Caco-2 (cell line): ENCODE data around the gene CHRNA3. TPM values are rescaled to one million over a fixed set of nuclear protein-coding genes. Genes with fewer than 3 reads are reported as not detected.

ENCODE experiments used
- BruUV-seq: library from RNA; stranded (reverse); fragments of 400-500 nt; replicated peaks from 2 replicates; lab custom pipeline; 2021; lab: Mats Ljungman, UMichigan
- CTCF ChIA-PET: fragments of 300-600 bp; sonication (Branson Sonifier 250); formaldehyde crosslinking; loops from one replicate; lab custom pipeline; 2022; ENCODE audit warnings: antibody characterized with exemption; lab: Charles Lee
- POLR2A ChIA-PET: fragments of 300-600 bp; sonication (Branson Sonifier 250); formaldehyde crosslinking; loops from one replicate; lab custom pipeline; 2022; ENCODE audit warnings: antibody characterized with exemption; lab: Charles Lee
- DNase-seq, 2 experiments: peaks; one replicate each; pipeline versions ENCODE4 v3.0.0 to v3.0.0-alpha.2; 2020 to 2022
- H3K27me3 ChIP-seq: replicated peaks from 2 replicates; pipeline ENCODE4 v1.6.0; 2011; ENCODE audit warnings: low read length; ENCODE audit not compliant: control insufficient read depth, insufficient read depth
- H3K36me3 ChIP-seq: 2 replicates; pipeline ENCODE4 v1.5.1; 2011; ENCODE audit warnings: low read length; ENCODE audit not compliant: control insufficient read depth, insufficient read depth
- H3K4me1 ChIP-seq: fragments of 250-450 bp; sonication (Bioruptor Pico); 2 replicates; pipeline ENCODE4 v1.5.1; 2020; ENCODE audit warnings: mild to moderate bottlenecking
- H3K4me3 ChIP-seq: 2 replicates; pipeline ENCODE4 v1.5.1; 2011; ENCODE audit warnings: low read depth, mild to moderate bottlenecking, control low read depth, low read length
- H3K9me3 ChIP-seq: fragments of 250-450 bp; sonication (Bioruptor Pico); 2 replicates; pipeline ENCODE4 v1.5.1; 2020; ENCODE audit warnings: mild to moderate bottlenecking, moderate library complexity
- H3K27ac Mint-ChIP-seq: one replicate; pipeline ENCODE4 v1.8.0; 2022; ENCODE audit warnings: mixed read lengths; ENCODE audit not compliant: unreplicated experiment
- H3K27me3 Mint-ChIP-seq: one replicate; pipeline ENCODE4 v1.8.0; 2022; ENCODE audit warnings: mixed read lengths; ENCODE audit not compliant: insufficient read depth, unreplicated experiment
- H3K36me3 Mint-ChIP-seq: one replicate; pipeline ENCODE4 v1.8.0; 2022; ENCODE audit warnings: mild to moderate bottlenecking, mixed read lengths; ENCODE audit not compliant: insufficient read depth, unreplicated experiment
- H3K4me1 Mint-ChIP-seq: one replicate; pipeline ENCODE4 v1.8.0; 2022; ENCODE audit warnings: low read depth, mixed read lengths; ENCODE audit not compliant: unreplicated experiment
- H3K4me3 Mint-ChIP-seq: one replicate; pipeline ENCODE4 v1.8.0; 2022; ENCODE audit warnings: mild to moderate bottlenecking, moderate library complexity, mixed read lengths; ENCODE audit not compliant: unreplicated experiment
- H3K9me3 Mint-ChIP-seq: one replicate; pipeline ENCODE4 v1.8.0; 2022; ENCODE audit warnings: mixed read lengths; ENCODE audit not compliant: unreplicated experiment
- intact Hi-C: fragments of 100-400 bp; cut with micrococcal nuclease; formaldehyde crosslinking; loops from one replicate; pipeline ENCODE4 v1.10.0; 2022; ENCODE audit not compliant: unreplicated experiment
- total RNA-seq: library from RNA; stranded (reverse); gene quantifications from 2 replicates; pipeline ENCODE4 v1.2.3, GENCODE V29; 2022
- TF ChIP-seq, protein P1 (sequence below), 2 experiments: fragments of 200-600 bp in 1 of 2; IDR thresholded peaks; 1 replicate in 1 of 2; 2 replicates in 1 of 2; pipeline versions ENCODE4 v1.5.1 to v1.8.0; 2011 to 2022; ENCODE audit warnings: antibody characterized with exemption in 1 of 2, control low read depth in 1 of 2, inconsistent platforms in 1 of 2, low read depth in 1 of 2, low read length in 1 of 2, mild to moderate bottlenecking in 1 of 2, moderate library complexity in 1 of 2; ENCODE audit not compliant: insufficient read depth in 1 of 2, severe bottlenecking in 1 of 2, unreplicated experiment in 1 of 2

Gene CHRNA3
- total RNA-seq, 1 experiment from 2014 or later = not detected

DNA sequence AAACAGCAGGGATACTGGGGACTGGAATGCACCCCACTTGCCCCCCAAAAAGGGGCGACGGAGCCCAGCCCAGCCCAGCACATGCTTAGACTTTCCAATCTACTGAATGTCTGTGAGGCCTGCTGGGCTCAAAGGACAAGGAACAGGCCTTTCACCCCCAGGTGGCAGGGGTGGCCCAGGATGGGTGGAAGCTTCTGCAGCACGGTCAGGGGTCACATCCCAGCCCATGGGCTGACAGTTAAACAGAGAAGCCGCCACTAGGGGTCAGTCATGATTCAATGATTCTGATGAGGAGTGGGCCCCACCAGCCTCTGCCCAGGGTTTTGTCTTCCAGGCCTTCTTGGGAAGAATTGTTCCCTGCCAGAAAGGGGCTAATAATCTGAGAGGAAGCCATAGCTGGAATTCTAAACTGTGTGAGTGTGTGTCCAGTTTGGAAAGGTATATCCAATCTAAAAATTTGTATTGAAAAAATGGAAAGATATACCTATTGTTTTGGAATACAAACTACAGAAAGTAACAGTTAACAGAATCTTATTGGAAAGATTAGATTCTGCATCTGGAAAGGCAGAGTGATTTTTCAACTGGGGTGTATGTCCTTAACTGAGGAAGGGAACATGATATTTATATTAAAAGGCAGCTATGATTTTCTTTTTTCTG lies 18.0 kb upstream of the CHRNA3 start:
- no peak overlapping the region for H3K4me3 ChIP-seq
- POLR2A ChIA-PET = no interaction called here
- H3K36me3 Mint-ChIP-seq = no peaks in the 10 kb centered on the region
- no peaks in the 10 kb centered on the region for H3K9me3 ChIP-seq
- no peaks in the 10 kb centered on the region for H3K27me3 ChIP-seq
- H3K4me1 Mint-ChIP-seq = no peaks in the 10 kb centered on the region
- DNase-seq = peak; percentile 76 to 79
- CTCF ChIA-PET = interaction anchor here (0.7 to 1.5 kb wide), 2 partner anchors 71 to 729 kb away, joined by 3 to 5 read pairs; no protein-coding TSS in a partner anchor
- H3K4me3 Mint-ChIP-seq = no peak overlapping the region
- no peaks in the 10 kb centered on the region for H3K36me3 ChIP-seq
- intact Hi-C loops = loop anchor here (1.0 kb wide), 1 partner anchor 71 kb away; no protein-coding TSS in a partner anchor
- TF ChIP-seq, protein P1, sequence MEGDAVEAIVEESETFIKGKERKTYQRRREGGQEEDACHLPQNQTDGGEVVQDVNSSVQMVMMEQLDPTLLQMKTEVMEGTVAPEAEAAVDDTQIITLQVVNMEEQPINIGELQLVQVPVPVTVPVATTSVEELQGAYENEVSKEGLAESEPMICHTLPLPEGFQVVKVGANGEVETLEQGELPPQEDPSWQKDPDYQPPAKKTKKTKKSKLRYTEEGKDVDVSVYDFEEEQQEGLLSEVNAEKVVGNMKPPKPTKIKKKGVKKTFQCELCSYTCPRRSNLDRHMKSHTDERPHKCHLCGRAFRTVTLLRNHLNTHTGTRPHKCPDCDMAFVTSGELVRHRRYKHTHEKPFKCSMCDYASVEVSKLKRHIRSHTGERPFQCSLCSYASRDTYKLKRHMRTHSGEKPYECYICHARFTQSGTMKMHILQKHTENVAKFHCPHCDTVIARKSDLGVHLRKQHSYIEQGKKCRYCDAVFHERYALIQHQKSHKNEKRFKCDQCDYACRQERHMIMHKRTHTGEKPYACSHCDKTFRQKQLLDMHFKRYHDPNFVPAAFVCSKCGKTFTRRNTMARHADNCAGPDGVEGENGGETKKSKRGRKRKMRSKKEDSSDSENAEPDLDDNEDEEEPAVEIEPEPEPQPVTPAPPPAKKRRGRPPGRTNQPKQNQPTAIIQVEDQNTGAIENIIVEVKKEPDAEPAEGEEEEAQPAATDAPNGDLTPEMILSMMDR (IDR thresholded peaks at IDR 0.05; ENCODE audit: insufficient read depth in 1 of 2, low read depth in 1 of 2, low read length in 1 of 2, severe bottlenecking in 1 of 2, unreplicated experiment in 1 of 2) = peak; percentile 50 to 66
- H3K4me1 ChIP-seq = no peaks in the 10 kb centered on the region
- H3K27ac Mint-ChIP-seq = no peak overlapping the region
- no TSS peak for BruUV-seq
- peaks cover 10% of the 10 kb centered on the region for H3K27me3 Mint-ChIP-seq
- H3K9me3 Mint-ChIP-seq = no peaks in the 10 kb centered on the region

DNA sequence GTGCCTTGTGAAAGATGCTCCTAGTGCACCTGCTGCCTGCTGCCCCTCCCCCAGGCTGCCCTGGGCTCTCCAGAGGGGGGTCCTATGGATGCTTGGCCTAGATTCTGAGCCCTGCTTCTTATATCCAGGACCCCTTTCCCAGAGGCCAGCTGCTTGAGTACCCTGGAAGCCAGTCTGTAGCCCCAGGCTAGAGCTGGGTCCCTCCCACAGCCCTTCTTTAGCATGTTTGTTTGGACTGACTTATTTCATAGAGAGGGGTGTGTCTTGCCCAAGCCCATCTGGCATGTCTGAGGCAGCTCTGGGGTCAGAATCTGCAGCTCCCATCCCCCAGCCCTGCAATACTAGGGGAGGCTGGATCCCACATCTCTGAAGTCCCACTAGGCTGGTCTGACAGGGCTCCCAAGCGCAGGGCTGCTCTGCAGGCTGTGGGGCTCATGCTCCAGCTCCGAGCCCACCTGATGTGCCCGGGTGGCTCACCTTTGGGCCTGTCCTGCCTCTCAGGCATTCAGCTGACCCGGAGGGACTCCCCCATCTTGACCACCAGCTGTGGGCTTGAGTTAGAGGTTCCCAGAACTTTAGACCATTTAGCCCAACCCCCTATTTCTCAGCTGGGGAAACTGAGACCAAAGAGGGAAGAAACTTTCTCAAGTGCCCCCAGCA lies 17.1 kb upstream of the CHRNA3 start:
- Histone ChIP-seq H3K4me3 (no peak overlapping the region), H3K9me3 (no peaks in the 10 kb centered on the region), H3K4me1 (no peaks in the 10 kb centered on the region), H3K27me3 (no peaks in the 10 kb centered on the region), H3K36me3 (no peaks in the 10 kb centered on the region)
- TF ChIP-seq, protein P1 (IDR thresholded peaks at IDR 0.05; ENCODE audit: insufficient read depth in 1 of 2, low read depth in 1 of 2, low read length in 1 of 2, severe bottlenecking in 1 of 2, unreplicated experiment in 1 of 2) = no peak
- peaks cover 8% of the 10 kb centered on the region for H3K9me3 Mint-ChIP-seq
- peaks cover 2% of the 10 kb centered on the region for H3K4me1 Mint-ChIP-seq
- no peak for DNase-seq
- H3K27me3 Mint-ChIP-seq = peaks cover 11% of the 10 kb centered on the region
- no peaks in the 10 kb centered on the region for H3K36me3 Mint-ChIP-seq
- no peak overlapping the region for H3K27ac Mint-ChIP-seq
- intact Hi-C loops = loop anchor here (1.0 kb wide), 1 partner anchor 71 kb away; no protein-coding TSS in a partner anchor
- no peak overlapping the region for H3K4me3 Mint-ChIP-seq
- POLR2A ChIA-PET = no interaction called here
- no TSS peak for BruUV-seq
- CTCF ChIA-PET = interaction anchor here (0.7 kb wide), 1 partner anchor 728 kb away, joined by 3 read pairs; no protein-coding TSS in a partner anchor

- H3K36me3 ChIP-seq = no peaks in the 10 kb centered on the region
- Mint-ChIP-seq H3K27me3 (peaks cover 23% of the 10 kb centered on the region), H3K9me3 (peaks cover 20% of the 10 kb centered on the region), H3K4me3 (no peak overlapping the region), H3K4me1 (peaks cover 5% of the 10 kb centered on the region), H3K27ac (no peak overlapping the region), H3K36me3 (no peaks in the 10 kb centered on the region)
- no TSS peak for BruUV-seq
- no peaks in the 10 kb centered on the region for H3K9me3 ChIP-seq
- DNase-seq = no peak
- ChIA-PET POLR2A (no interaction called here), CTCF (no interaction called here)
- no peaks in the 10 kb centered on the region for H3K4me1 ChIP-seq
- TF ChIP-seq, protein P1 (IDR thresholded peaks at IDR 0.05; ENCODE audit: insufficient read depth in 1 of 2, low read depth in 1 of 2, low read length in 1 of 2, severe bottlenecking in 1 of 2, unreplicated experiment in 1 of 2) = no peak
- intact Hi-C loops = no loop called here
- H3K4me3 ChIP-seq = no peak overlapping the region
- no peaks in the 10 kb centered on the region for H3K27me3 ChIP-seq
Observed at GRCh38 chr15:78636378-78636859, 15.6 kb upstream of the CHRNA3 start.
